NCI-H82 (cell line): ENCODE data around the gene MAGOH.
A peak's percentile ranks its signal among the peaks of the same experiment; 100 is the strongest.
"Not testable (repeated sequence)": the region's sequence is repeated elsewhere in the genome, so short reads cannot be mapped to it uniquely, and the experiment has no call there.

ENCODE experiments used
- DNase-seq: peaks from one replicate; lab custom pipeline; 2025; lab: John Stamatoyannopoulos, UW

MAGOH gene

DNA sequence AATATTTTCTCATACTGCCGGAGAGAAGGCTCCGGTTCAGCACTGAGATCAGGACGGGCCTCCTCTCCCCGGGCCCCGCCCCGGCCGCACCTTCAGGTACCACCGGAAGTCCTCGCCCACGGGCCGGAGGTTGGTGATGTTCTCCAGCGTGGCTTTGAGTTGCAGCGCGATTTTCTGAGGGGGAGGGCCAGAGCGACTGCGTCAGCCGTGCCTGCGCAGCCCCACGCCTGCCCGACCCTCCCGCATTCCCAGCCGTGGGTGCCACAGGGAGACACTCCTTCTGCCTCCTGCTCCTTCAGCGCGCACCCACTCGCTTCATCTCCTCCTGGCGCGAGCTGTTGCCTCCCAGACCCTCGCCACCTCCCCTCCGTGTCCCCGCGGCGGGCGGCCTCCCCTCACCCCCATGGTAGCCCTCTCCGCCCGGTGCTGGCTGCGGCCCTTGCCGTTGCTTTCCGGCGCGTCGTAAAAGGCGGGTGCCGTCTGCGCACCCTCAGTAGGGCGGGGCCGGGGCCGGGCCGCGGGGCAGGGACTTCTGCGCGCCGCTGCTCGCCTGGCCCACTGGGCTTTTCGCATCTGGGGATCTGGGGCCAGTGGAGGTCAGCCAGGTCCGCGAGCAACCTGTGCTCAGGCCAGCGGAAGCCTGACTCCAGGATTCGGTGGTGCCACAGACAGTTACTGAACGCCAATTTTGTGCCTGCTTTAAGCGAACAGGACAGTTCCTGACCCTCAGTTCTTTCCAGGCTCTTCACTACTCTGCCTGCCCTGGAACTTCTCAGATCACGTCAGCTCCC lies 18.0 kb downstream of the MAGOH start, which contains the start of gene CZIB:
Gene CZIB (minus strand): TSS at position 464 of the 791 bp plus-strand sequence. CDS start 59 bp downstream, at position 405.
- DNase-seq = peak; percentile 97

DNA sequence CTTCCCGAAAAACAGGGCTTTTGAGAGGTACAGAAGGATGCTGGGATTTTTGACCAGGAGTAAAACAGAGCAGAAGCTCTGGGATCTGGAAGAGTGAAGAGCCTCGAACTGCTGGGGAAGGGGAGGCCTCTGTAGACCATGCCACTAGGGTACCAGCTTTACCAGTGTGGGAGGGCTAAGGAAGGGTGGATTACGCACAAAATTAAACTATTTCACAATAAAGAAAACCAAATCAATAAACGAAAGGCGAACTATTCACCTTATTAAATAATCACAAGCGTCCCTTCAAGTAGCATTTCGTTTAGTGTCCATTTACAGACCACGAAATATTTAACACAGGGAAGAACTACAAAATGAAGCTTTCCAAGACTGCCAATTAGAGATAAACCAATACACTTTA lies 18.6 kb downstream of the MAGOH start:
- DNase-seq = no peak

DNA sequence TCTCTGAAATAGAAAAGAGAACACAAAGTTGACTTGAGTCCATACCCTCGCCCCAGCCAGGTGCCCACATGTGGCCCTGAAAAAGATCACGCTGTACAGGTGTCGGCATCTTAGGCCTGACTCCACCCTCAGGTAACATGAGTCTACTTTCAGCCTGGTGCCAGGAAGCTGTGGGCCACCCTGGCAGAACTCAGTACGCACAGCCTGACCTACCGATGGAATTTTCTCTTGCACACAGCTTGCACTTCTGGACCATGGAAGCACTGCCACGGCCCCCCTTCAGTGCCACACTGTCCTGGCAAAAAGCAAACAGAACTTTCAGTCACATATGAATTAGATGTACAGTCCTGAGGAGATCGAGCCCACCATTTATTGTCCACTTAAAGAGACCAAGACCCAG lies 20.1 kb downstream of the MAGOH start:
- DNase-seq = no peak

DNA sequence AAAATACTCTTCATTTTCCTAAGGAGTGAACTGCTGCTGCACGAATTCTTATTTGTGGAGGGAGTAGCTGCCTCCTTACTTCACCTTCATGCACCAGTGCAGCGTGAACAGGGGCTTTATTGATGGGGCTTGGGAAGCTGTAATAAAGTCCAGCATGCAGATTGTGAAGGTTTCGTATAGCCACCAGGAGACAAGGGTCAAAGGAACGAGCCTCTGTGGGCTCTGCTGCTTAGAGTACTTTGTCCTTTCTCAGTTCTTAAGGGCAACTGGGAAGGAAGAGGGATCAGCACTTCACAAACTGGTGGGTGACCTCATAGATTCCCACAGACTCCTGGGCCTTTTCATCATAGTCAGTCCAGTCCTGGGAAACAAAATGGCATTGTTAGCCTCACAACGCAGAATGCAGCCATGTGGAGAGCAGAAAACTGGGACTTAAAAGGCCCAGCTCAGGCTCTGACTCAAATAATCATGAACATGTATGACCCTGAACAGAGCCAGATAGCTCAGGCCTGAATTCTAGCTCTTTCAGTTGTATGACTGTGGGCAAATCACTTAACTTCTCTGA lies 23.9 kb downstream of the MAGOH start:
- DNase-seq = no peak

DNA sequence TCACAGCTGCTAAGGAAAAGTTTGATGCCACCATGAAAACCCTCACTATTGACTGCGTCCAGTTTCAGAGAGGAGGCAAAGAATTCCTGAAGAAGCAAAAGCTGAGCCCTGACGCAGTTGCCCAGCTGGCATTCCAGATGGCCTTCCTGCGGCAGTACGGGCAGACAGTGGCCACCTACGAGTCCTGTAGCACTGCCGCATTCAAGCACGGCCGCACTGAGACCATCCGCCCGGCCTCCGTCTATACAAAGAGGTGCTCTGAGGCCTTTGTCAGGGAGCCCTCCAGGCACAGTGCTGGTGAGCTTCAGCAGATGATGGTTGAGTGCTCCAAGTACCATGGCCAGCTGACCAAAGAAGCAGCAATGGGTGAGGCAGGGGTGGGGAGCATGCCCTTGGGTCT lies 27.4 kb downstream of the MAGOH start:
- no peak for DNase-seq

DNA sequence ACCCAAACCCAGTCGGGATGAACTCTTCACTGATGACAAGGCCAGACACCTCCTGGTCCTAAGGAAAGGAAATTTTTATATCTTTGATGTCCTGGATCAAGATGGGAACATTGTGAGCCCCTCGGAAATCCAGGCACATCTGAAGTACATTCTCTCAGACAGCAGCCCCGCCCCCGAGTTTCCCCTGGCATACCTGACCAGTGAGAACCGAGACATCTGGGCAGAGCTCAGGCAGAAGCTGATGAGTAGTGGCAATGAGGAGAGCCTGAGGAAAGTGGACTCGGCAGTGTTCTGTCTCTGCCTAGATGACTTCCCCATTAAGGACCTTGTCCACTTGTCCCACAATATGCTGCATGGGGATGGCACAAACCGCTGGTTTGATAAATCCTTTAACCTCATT lies 28.0 kb downstream of the MAGOH start:
- DNase-seq = no peak

DNA sequence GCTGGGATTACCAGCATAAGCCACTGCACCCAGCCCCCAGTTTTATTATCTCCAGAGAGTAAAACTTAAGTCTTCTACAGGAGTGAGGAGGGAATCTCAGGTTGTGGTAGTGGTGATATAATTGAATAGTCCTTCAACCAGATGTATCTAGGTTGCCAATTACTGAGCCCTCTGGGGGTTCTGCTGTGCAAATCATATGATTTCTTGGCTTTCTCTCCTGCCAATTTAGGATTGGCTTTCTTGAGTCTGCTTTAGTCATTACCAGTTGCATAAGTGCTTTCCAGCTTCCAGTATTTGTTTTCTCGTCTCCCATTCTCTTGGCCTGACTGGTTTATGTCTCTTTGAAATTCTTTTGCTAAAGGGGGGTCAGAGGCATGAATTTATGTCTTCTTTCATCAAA lies 30.6 kb downstream of the MAGOH start:
- DNase-seq = no peak

DNA sequence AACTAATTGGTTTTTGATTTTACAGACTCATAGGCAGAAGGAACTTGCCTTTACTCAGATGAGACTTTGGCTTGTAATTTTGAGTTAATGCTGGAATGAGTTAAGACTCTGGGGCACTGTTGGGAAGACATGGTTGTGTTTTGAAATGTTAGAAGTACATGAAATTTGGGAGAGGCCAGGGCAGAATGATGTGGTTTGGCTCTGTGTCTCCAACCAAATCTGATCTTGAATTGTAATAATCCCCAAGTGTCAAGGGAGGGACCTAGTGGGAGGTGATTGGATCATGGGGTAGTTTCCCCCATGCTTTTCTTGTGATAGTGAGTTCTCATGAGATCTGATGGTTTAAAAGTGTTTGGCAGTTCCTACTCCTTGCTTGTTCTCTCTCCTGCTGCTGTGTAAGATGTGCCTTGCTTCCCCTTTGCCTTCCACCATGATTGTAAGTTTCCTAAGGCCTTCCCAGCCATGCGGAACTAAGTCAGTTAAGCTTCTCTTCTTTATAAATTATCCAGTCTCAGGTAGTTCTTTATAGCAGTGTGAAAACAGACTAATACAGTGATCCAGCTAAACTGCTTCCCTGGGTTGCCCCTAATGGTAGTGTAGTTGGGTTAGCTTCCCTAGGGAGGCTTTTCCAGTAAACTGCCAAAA lies 31.5 kb downstream of the MAGOH start:
- DNase-seq = no peak

DNA sequence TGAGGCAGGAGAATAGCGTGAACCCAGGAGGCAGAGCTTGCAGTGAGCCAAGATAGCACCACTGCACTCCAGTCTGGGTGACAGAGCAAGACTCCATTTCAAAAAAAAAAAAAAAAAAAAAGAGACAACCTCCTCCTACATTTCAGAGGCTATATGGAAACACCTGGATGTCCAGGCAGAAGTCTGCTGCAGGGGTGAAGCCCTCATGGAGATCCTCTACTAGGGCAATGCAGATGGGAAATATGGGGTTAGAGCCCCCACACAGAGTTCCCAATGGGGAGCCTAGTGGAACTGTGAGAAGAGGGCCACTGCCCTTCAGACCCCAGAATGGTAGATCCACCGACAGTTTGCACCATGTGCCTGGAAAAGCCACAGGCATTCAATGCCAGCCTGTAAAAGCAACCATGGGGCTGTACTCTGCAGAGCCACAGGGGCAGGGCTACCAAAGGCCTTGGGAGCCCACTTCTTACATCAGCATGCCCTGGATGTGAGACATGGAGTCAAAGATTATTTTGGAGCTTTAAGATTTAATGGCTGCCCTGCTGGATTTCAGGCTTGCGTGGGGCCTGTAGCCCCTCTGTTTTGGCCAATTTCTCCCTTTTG lies 32.1 kb downstream of the MAGOH start:
- peak; percentile 26 for DNase-seq

DNA sequence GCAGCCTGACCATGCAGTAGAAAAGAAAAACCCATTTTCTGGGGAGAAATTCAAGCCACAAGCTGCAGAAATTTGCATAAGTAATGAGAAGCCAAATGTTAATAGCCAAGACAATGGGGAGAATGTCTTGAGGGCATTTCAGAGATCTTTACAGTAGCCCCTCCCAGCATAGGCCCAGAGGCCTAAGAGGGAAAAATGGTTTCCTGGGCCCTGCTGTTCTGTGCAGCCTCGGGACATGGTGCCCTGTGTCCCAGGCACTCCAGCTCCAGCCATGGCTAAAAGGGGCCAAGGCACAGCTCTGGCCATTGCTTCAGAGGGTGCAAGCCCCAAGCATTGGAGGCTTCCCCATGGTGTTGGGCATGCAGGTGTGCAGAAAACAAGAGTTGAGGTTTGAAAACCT lies 32.8 kb downstream of the MAGOH start:
- not testable (repeated sequence) for DNase-seq

DNA sequence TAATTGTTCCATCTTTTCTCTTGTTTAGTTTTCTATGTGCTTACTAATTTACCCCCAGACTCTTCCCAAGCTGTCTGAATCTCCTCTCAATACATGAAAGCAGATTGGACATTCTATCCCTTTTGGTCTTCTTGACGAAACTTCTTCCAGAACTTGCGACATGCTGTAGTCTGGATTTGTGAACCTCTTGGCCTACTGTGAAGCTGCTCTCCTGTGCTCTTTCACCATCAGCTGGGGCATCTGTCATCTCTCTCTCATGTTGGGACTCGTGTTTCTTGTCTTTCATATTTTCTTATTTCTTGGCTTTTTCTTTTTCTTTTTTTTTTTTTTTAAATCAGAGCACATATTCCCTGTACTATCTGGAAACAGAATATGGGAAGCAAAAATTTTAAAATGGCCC lies 34.9 kb downstream of the MAGOH start:
- DNase-seq = no peak

DNA sequence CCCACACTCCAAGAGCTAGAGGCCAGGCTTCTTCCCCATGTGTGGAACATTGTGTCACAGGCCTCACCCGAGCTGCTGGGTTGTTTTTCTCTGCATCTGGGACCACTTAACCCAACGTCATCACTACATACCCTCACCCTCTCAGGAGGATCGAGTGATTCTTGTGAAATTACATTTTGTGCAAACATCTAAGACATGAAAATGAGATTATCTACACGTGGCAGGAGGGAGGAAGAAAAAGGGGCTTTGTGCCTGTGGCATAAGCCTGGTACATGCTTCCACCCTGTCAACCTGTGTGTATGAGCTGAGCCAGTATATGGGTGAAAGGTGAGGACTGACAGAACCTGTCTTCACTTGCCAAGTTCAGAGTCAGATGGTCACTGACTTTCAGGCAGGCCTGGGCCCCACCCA lies 40.1 kb downstream of the MAGOH start:
- peak; percentile 54 for DNase-seq

DNA sequence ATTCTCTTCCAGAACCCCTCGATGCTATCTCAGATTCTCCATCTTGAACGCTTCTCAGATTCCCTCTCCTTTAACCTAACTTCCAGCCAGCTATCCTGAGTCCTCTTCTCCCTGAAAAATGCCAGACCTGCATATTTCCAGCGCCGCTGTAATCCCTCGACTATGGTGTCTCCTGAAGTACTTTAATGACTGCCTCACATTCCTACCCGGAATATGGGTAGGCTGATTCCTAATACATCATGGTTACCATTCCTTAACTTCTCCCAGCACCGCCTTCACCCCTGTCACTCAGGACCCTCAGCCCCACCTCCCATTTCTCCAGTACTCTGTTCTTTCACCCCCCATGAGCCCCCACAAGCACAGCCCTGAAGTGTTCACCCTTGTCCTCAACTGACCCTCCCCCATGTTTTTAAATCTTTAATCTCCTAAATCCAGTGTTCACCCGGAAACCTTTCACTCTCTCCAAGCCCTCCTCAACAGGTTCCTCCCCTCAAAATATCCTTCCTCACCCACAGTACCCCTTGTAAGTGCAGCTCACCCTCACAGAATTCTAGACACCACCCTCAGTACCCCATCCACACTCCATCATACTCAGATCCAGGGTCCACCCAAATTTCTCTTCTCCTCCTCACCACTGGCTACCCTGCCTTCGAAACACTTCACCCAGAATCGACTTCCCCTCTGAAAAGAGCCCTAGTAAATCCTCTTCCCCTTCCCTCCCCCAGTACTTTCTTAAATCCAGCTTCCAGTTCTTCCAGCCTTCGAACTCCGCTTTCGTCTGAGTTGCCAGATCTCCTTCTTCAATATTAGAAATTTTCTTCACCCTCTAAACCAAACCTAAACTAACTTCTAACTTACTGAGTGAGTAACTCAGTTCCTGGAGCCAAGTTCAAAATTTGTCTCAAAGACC lies 40.8 kb downstream of the MAGOH start:
- peak; percentile 75 for DNase-seq

DNA sequence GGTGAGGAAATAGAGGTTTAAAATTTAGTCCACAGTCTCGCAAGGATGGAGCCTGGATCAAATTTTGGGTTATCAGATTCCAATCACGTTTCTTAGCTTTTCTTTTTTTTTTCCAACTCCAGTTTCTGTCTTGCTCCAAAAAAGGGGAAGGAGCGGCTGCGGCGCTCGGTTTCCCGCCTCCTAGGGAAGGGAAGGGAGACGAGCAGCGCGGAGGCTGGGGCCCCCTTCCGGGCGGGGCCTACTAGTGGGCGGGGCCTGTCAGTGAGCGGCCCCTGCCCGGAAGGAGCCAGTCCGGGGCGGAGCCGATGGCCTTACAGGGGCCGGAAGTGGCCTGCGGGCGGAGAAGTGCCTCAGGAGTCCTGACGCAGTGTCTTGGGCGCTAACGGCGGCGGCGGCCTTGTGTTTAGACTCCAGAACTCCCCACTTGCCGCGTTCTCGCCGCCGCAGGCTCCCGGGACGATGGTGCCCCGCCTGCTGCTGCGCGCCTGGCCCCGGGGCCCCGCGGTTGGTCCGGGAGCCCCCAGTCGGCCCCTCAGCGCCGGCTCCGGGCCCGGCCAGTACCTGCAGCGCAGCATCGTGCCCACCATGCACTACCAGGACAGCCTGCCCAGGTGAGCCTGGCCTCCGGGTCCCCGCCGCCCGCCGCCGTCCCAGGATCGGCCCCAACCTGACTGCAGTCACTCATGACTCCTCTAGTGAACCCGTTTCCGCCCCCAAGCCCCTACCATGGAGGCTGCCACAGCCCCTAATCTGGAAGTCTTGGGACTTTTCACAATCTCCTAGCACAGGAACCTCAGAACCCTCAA lies 41.6 kb downstream of the MAGOH start, which contains the start of gene CPT2:
Gene CPT2 (plus strand): TSS at position 340 of the 806 bp plus-strand sequence. CDS start 120 bp downstream, at position 460.
- DNase-seq = peak; percentile 98

DNA sequence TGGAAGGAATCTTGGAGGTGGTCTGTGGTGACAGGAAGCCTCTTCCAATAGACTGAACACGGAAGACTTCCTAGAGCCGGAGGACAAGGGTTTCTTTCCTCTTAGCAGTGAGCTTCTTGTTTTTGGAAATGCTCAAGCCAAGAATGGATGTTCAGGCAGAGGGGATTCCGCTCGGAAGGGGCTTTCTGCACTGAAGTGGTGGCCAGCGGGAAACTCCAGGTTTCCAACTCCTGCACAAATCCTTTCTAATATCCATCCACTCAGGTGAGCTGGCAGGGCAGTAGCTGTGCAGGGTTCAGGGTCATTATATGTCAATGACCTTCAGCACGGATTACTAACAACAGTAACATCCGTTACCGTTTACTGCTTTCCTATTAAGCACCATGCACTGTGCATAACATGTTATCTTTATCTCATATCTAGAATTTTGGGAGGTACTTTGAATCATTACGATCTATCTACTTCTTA lies 42.3 kb downstream of the MAGOH start:
- DNase-seq = peak; percentile 40

DNA sequence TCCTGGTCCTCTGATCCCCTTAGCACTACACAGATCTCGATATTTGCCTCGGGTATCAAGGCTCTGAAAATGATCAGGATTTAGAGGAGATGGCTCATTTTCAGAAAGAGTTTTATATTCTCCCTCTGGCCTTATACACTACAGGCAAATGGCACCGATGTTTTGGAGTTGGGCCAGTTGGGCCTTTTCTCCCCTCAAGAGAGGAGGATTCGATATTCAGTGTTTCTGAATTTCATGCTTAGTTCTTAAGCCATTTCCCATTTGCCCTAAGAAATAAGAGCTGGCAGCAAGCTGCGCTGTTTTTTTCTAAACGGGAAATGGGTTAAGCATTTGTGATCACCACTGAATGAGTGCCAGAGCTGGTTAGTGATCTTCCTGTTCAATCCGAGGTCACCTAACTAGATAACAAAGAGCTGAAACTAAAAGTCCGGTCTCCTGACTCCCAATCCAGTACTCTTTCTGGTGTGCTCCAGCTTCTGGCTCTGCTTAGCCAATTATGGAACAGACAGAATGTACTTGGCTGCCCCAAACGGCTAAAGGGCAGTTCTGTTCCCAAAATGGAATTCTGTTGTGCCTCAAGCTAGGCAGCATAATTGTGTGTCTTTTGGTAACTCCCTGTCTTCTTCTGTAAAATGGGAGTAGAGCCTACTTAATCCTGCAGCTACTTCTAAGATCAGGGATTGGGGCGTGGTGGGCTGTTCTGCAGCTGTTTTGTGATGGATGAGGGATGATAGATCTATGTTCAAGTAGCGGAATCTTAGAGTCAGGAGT lies 42.9 kb downstream of the MAGOH start:
- peak; percentile 43 for DNase-seq

DNA sequence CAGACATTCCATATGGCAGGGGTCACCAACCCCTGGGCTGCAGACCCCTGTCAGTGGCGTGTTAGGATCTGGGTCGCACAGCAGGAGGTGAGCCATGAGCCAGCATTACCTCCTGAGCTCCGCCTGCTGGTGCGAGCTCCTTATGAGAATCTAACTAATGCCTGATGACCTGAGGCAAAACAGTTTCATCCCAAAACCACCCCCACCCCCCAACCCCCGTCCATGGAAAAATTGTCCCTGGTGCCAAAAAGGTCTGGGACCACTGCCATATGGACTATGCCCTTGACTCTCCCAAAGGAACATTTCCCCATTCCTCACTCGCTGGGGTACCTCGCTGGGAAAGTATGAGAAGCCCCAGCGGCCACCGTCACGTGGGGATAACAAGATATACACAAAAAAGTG lies 48.1 kb downstream of the MAGOH start:
- no peak for DNase-seq

DNA sequence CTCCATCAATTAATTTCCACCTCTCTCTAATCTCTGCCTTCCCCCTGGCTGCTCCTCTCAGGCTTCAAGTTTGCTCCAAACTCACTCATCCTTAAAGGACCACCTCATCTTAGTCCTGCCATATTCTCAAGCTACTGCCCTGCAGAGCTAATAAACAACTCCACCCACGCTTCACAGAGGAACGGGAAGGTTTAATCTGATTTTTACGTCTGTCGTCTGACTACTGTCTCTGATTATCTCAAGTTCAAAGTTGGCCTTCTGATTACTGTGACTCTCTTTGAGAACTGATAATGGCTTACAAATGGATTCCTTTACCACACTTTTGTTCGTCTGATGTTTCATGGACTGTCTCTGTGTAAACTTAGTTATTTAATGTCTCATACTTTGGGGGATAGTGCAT lies 49.3 kb downstream of the MAGOH start:
- DNase-seq = no peak

DNA sequence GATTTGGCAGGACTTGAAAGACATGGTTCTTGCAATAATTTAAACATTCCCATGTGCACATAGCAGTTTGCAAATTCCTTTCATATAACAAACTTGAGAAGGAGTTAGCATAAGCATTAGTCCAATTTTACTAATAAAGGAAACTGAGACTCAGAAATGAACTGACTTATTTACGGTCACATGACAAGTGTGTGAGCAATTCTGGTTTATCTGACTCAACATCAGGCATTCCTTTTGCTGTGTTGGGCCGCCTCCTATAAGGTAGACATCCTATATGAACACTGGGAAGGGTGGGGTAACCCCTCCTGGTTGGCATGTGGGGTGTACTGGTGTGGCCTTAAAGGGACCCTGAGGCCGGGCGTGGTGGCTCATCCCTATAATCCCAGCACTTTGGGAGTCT lies 50.2 kb downstream of the MAGOH start:
- DNase-seq = no peak

DNA sequence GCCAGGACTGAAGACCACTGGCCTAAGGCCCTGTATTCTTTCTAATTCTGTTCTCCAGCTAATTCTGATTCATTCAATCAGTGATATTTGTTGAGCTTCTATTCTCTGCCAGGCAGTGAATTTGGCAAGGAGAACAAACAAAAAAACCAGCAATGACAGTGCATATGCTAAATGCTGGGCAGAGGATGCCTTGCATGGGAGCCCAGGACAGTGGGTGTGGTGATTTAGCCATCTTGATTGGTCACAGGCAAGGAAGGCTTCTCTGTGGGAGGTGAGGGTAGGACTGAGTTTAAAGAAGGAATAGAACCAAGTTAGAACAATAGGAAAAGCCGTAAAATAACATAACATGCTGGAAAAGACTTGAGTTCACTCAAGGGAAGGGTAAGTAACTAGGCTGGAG lies 50.9 kb downstream of the MAGOH start:
- no peak for DNase-seq
